ENCODE results near the gene FAM219B.

DNA sequence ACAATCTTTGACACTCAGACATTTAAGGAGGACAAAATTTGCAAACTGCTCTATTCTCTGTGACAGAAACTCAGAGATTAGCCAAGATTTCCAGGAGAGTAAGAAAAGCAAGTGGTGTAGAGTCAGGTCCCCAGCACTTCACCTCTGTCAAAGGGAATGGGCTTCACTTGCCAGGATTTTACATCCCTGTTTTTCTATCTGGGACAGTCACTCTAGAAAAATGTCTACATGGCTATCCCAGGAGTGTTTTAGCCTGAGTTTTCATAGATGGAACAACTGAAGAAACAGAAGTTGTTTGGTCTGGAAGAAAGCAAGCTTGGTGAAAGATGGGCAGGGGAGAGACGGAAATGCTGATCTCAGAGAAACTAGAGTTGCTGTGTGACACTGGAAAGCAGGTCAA is 3.0 kb downstream of the FAM219B start:
- no peak for TF ChIP-seq POLR2A (IDR thresholded peaks at IDR 0.05)
- TF ChIP-seq, protein P1, sequence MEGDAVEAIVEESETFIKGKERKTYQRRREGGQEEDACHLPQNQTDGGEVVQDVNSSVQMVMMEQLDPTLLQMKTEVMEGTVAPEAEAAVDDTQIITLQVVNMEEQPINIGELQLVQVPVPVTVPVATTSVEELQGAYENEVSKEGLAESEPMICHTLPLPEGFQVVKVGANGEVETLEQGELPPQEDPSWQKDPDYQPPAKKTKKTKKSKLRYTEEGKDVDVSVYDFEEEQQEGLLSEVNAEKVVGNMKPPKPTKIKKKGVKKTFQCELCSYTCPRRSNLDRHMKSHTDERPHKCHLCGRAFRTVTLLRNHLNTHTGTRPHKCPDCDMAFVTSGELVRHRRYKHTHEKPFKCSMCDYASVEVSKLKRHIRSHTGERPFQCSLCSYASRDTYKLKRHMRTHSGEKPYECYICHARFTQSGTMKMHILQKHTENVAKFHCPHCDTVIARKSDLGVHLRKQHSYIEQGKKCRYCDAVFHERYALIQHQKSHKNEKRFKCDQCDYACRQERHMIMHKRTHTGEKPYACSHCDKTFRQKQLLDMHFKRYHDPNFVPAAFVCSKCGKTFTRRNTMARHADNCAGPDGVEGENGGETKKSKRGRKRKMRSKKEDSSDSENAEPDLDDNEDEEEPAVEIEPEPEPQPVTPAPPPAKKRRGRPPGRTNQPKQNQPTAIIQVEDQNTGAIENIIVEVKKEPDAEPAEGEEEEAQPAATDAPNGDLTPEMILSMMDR (IDR thresholded peaks at IDR 0.05): no peak
- no peak for TF ChIP-seq EP300 (IDR thresholded peaks at IDR 0.05)

All from ovary (tissue), 3 donors.